ENCODE data around the gene NPC1. TPM values are rescaled to one million over a fixed set of nuclear protein-coding genes. Genes with fewer than 3 reads are reported as not detected.

NPC1 gene
- total RNA-seq, 1 experiment from 2014 or later, result 51.6 TPM

DNA sequence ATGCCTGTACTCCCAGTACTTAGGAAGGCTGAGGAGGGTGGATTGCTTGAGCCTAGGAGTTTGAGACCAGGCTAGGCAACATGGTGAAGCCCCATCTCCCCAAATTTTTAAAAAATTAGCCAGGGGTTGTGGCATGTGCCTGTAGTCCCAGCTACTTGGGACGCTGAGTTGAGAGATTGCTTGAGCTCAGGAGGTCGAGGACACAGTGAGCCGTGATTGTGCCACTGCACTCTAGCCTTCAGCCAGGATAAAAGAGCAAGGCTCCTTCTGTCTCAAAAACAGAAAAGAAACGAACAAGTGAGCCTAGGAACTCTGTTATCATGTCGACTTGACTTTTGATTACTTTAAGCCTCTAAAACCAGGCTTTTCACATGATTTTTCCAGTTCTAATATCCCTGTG lies 13.7 kb downstream of the NPC1 start (continued):
- TF ChIP-seq POLR2AphosphoS5 (IDR thresholded peaks at IDR 0.05; ENCODE audit: low read depth, low read length) (no peak), ZFX (IDR thresholded peaks at IDR 0.05) (no peak)
- TF ChIP-seq, protein P1, sequence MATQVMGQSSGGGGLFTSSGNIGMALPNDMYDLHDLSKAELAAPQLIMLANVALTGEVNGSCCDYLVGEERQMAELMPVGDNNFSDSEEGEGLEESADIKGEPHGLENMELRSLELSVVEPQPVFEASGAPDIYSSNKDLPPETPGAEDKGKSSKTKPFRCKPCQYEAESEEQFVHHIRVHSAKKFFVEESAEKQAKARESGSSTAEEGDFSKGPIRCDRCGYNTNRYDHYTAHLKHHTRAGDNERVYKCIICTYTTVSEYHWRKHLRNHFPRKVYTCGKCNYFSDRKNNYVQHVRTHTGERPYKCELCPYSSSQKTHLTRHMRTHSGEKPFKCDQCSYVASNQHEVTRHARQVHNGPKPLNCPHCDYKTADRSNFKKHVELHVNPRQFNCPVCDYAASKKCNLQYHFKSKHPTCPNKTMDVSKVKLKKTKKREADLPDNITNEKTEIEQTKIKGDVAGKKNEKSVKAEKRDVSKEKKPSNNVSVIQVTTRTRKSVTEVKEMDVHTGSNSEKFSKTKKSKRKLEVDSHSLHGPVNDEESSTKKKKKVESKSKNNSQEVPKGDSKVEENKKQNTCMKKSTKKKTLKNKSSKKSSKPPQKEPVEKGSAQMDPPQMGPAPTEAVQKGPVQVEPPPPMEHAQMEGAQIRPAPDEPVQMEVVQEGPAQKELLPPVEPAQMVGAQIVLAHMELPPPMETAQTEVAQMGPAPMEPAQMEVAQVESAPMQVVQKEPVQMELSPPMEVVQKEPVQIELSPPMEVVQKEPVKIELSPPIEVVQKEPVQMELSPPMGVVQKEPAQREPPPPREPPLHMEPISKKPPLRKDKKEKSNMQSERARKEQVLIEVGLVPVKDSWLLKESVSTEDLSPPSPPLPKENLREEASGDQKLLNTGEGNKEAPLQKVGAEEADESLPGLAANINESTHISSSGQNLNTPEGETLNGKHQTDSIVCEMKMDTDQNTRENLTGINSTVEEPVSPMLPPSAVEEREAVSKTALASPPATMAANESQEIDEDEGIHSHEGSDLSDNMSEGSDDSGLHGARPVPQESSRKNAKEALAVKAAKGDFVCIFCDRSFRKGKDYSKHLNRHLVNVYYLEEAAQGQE (IDR thresholded peaks at IDR 0.05; ENCODE audit: low read depth), result no peak

DNA sequence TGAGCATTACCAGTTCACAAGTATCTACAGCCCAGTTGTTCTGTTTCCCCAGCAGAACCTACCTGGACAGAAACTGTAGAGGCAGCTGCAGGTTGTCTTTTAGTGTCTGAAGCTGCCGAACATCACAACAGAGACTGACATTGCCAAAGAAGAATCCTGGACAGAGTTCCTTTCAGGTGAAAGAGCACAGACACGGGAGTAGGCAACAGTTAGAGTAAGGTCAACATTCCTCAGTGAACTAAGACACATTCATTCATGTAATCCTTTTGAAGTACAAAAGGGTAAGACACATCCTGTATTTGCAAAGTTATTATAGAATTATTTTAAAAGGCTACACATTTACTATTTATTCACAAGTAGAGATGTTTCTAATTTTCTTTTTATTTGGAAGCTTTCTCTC lies 14.3 kb downstream of the NPC1 start:
- Histone ChIP-seq H3K4me3 (replicated peaks in 1 of 2; ENCODE audit: low read depth in 1 of 2, low read length in 2 of 2) (no peak overlapping the region), H3K9ac (ENCODE audit: low read length) (no peak overlapping the region), H3K27ac (ENCODE audit: low read depth, low read length) (no peak overlapping the region), H3K27me3 (ENCODE audit: insufficient read depth, low read length) (no peaks in the 10 kb centered on the region), H3K4me1 (ENCODE audit: control insufficient read depth in 1 of 2, insufficient read depth in 2 of 2, low read length in 2 of 2) (peaks cover 0 to 7% of the 10 kb centered on the region in 2 experiments; a peak in 2 of 4 replicates), H3K36me3 (ENCODE audit: control insufficient read depth in 1 of 2, insufficient read depth in 2 of 2, low read length in 2 of 2) (peaks cover 25 to 36% of the 10 kb centered on the region in 2 experiments), H3K9me3 (ENCODE audit: control insufficient read depth in 1 of 2, insufficient read depth in 1 of 2, low read depth in 1 of 2, low read length in 2 of 2) (no peaks in the 10 kb centered on the region), H3K79me2 (ENCODE audit: insufficient read depth, low read length) (peaks cover 9% of the 10 kb centered on the region; the same call in 1 of the 2 replicates), H2AFZ (ENCODE audit: low read depth, low read length, poor library complexity, severe bottlenecking) (no peak overlapping the region), H3K9me2 (ENCODE audit: insufficient read depth) (no peaks in the 10 kb centered on the region), H3K4me2 (ENCODE audit: low read length) (no peak overlapping the region), H4K20me1 (ENCODE audit: insufficient read depth) (no peaks in the 10 kb centered on the region)
- ATAC-seq (no peak), DNase-seq (ENCODE audit: low read depth, low spot score) (no peak)
- no TSS peak for BruUV-seq (replicated peaks)
- TF ChIP-seq EZH2 (IDR thresholded peaks at IDR 0.05) (no peak), TCF7L2 (IDR thresholded peaks at IDR 0.05; ENCODE audit: borderline replicate concordance, extremely low read depth, insufficient read depth, insufficient read length) (no peak)
- TF ChIP-seq, protein P1 (IDR thresholded peaks at IDR 0.05; ENCODE audit: low read depth), result no peak
- intact Hi-C loops (cut with micrococcal nuclease), result no loop called here
- CTCF ChIA-PET, result no interaction called here
- POLR2A ChIA-PET, result no interaction called here
- RAD21 ChIA-PET (ENCODE audit: low non-redundant PET in 1 of 2, low total read pairs in 2 of 2, uncharacterized antibody in 2 of 2, unreplicated experiment in 2 of 2), result no interaction called here
